Measurements from ENCODE around the gene ZNF273.
"Not testable (repeated sequence)": the region's sequence is repeated elsewhere in the genome, so short reads cannot be mapped to it uniquely, and the experiment has no call there.

The ZNF273 gene

GRCh38 chr7:64902806-64903721 is at the start of gene ZNF273:
Gene ZNF273 (plus strand): TSS chr7:64903273. CDS start chr7:64903318, 45 bp downstream.
- peak; percentile 86 to 87 for DNase-seq

GRCh38 chr7:64853679-64854078 is 49.4 kb upstream of the ZNF273 start:
- DNase-seq: no peak

GRCh38 chr7:64854969-64855368 is 48.1 kb upstream of the ZNF273 start:
- no peak for DNase-seq

GRCh38 chr7:64863021-64863420 is 40.1 kb upstream of the ZNF273 start:
- DNase-seq: no peak

GRCh38 chr7:64863530-64863929 is 39.5 kb upstream of the ZNF273 start:
- DNase-seq: not testable (repeated sequence)

- no peak for DNase-seq
These were observed 39.1 kb upstream of the ZNF273 start for GRCh38 chr7:64863969-64864368.

GRCh38 chr7:64867863-64868440 is 35.1 kb upstream of the ZNF273 start:
- no peak for DNase-seq

GRCh38 chr7:64868499-64868898 is 34.6 kb upstream of the ZNF273 start:
- no peak for DNase-seq

- no peak for DNase-seq
These were observed 33.9 kb upstream of the ZNF273 start for GRCh38 chr7:64869121-64869725.

- DNase-seq: no peak
These were observed 33.0 kb upstream of the ZNF273 start for GRCh38 chr7:64869912-64870562.

- DNase-seq: no peak
These were observed 32.4 kb upstream of the ZNF273 start for GRCh38 chr7:64870656-64871055.

GRCh38 chr7:64871761-64872160 is 31.3 kb upstream of the ZNF273 start:
- DNase-seq: no peak

GRCh38 chr7:64872351-64873154 is 30.5 kb upstream of the ZNF273 start:
- DNase-seq: no peak

- DNase-seq: no peak
These were observed 29.9 kb upstream of the ZNF273 start for GRCh38 chr7:64873155-64873500.

- DNase-seq: no peak
These were observed 29.6 kb upstream of the ZNF273 start for GRCh38 chr7:64873517-64873916.

- no peak for DNase-seq
These were observed 29.0 kb upstream of the ZNF273 start for GRCh38 chr7:64874114-64874513.

GRCh38 chr7:64874562-64875250 is 28.4 kb upstream of the ZNF273 start:
- no peak for DNase-seq

GRCh38 chr7:64875258-64875657 is 27.8 kb upstream of the ZNF273 start:
- no peak for DNase-seq

- no peak for DNase-seq
These were observed 27.2 kb upstream of the ZNF273 start for GRCh38 chr7:64875658-64876406.

- peak; percentile 54 to 84 for DNase-seq
These were observed 26.0 kb upstream of the ZNF273 start for GRCh38 chr7:64876792-64877713.

All from NCI-H524 (cell line).